OCI-LY1 (cell line): ENCODE data around the gene NAA10.

Experiments used
- H2AFZ ChIP-seq: fragments of 200-600 bp; sonication (generic), shearing (Covaris generic); 2 replicates; pipeline ENCODE4 v1.6.0; 2014; ENCODE audit warnings: antibody characterized with exemption, mild to moderate bottlenecking, low read length
- H3F3A ChIP-seq: fragments of 200-600 bp; sonication (generic), shearing (Covaris generic); 2 replicates; pipeline ENCODE4 v1.6.0; 2014; ENCODE audit warnings: mild to moderate bottlenecking, antibody characterized with exemption, low read length, moderate library complexity; ENCODE audit not compliant: insufficient read depth
- H3K27ac ChIP-seq: fragments of 200-600 bp; sonication (generic); 2 replicates; pipeline ENCODE4 v1.5.1; 2014; ENCODE audit warnings: low read length, mixed run types, mild to moderate bottlenecking, low read depth; ENCODE audit not compliant: poor library complexity, severe bottlenecking
- H3K27me3 ChIP-seq: fragments of 200-600 bp; sonication (generic); 2 replicates; pipeline ENCODE4 v1.6.0; 2014; ENCODE audit warnings: antibody characterized with exemption, mild to moderate bottlenecking, low read length, moderate library complexity; ENCODE audit not compliant: insufficient read depth
- H3K36me3 ChIP-seq: fragments of 200-600 bp; sonication (generic); 2 replicates; pipeline ENCODE4 v1.6.1; 2014; ENCODE audit warnings: mild to moderate bottlenecking, antibody characterized with exemption, low read length, moderate library complexity, mixed read lengths; ENCODE audit not compliant: insufficient read depth
- H3K4me1 ChIP-seq: fragments of 200-600 bp; sonication (generic); 2 replicates; pipeline ENCODE4 v1.5.1; 2014; ENCODE audit warnings: mild to moderate bottlenecking, low read length, moderate library complexity; ENCODE audit not compliant: insufficient read depth, severe bottlenecking
- H3K4me2 ChIP-seq: fragments of 200-600 bp; sonication (generic), shearing (Covaris generic); 2 replicates; pipeline ENCODE4 v1.6.1; 2014; ENCODE audit warnings: low read length
- H3K4me3 ChIP-seq: fragments of 200-600 bp; sonication (generic); 2 replicates; pipeline ENCODE4 v1.5.1; 2014; ENCODE audit warnings: low read length, low read depth, mild to moderate bottlenecking, mixed read lengths; ENCODE audit not compliant: poor library complexity, severe bottlenecking
- H3K79me2 ChIP-seq: fragments of 200-600 bp; shearing (Covaris generic); 2 replicates; pipeline ENCODE4 v1.6.1; 2016; ENCODE audit warnings: mixed run types, low read length, mixed read lengths; ENCODE audit not compliant: insufficient read depth
- H3K9ac ChIP-seq: fragments of 200-600 bp; sonication (generic), shearing (Covaris generic); 2 replicates; pipeline ENCODE4 v1.6.1; 2014; ENCODE audit warnings: mild to moderate bottlenecking, low read length, mixed read lengths
- H3K9me2 ChIP-seq: fragments of 200-600 bp; sonication (generic), shearing (Covaris generic); 2 replicates; pipeline ENCODE4 v1.6.1; 2014; ENCODE audit warnings: low read depth, mild to moderate bottlenecking, low read length, mixed read lengths
- H3K9me3 ChIP-seq: fragments of 200-600 bp; shearing (Covaris generic); 2 replicates; pipeline ENCODE4 v1.6.1; 2014; ENCODE audit warnings: low read length, mixed read lengths
- H4K20me1 ChIP-seq: fragments of 200-600 bp; sonication (generic), shearing (Covaris generic); 2 replicates; pipeline ENCODE4 v1.6.0; 2016; ENCODE audit warnings: mild to moderate bottlenecking, low read length; ENCODE audit not compliant: insufficient read depth
- CTCF ChIP-seq: fragments of 200-600 bp; sonication (generic), shearing (Covaris generic); IDR thresholded peaks from 2 replicates; pipeline ENCODE4 v1.5.1; 2017; ENCODE audit warnings: mild to moderate bottlenecking, antibody characterized with exemption, low read length, moderate library complexity, mixed read lengths
- EZH2 ChIP-seq: fragments of 200-600 bp; sonication (generic), shearing (Covaris generic); IDR thresholded peaks from 2 replicates; pipeline ENCODE4 v1.8.0; 2017; ENCODE audit warnings: borderline replicate concordance, mixed run types, mild to moderate bottlenecking, antibody characterized with exemption, low read length, moderate library complexity, mixed read lengths

The NAA10 gene

GRCh38 chrX:153961292-153961691 lies 26.5 kb upstream of the NAA10 start:
- Histone ChIP-seq H3K36me3 (peaks cover 92% of the 10 kb centered on the region), H3K9me3 (no peaks in the 10 kb centered on the region), H3K27ac (no peak overlapping the region), H3K4me1 (peaks cover 9% of the 10 kb centered on the region), H3K4me2 (no peak overlapping the region), H4K20me1 (no peaks in the 10 kb centered on the region), H3K9ac (no peak overlapping the region), H3K79me2 (peaks cover 17% of the 10 kb centered on the region), H3F3A (no peaks in the 10 kb centered on the region), H3K27me3 (no peaks in the 10 kb centered on the region), H3K9me2 (no peaks in the 10 kb centered on the region), H2AFZ (no peak overlapping the region), H3K4me3 (no peak overlapping the region)
- TF ChIP-seq CTCF (no peak), EZH2 (no peak)

GRCh38 chrX:153960786-153961185 lies 25.9 kb upstream of the NAA10 start:
- Histone ChIP-seq H3F3A (no peaks in the 10 kb centered on the region), H2AFZ (no peak overlapping the region), H3K9ac (no peak overlapping the region), H3K4me3 (no peak overlapping the region), H3K27me3 (no peaks in the 10 kb centered on the region), H4K20me1 (no peaks in the 10 kb centered on the region), H3K36me3 (peaks cover 95% of the 10 kb centered on the region), H3K4me1 (peaks cover 4% of the 10 kb centered on the region), H3K27ac (no peak overlapping the region), H3K4me2 (no peak overlapping the region), H3K9me2 (no peaks in the 10 kb centered on the region), H3K79me2 (peaks cover 12% of the 10 kb centered on the region), H3K9me3 (no peaks in the 10 kb centered on the region)
- TF ChIP-seq CTCF (no peak), EZH2 (no peak)

- Histone ChIP-seq H3K27ac (no peak overlapping the region), H4K20me1 (no peaks in the 10 kb centered on the region), H3K4me3 (no peak overlapping the region), H3K27me3 (no peaks in the 10 kb centered on the region), H3K9me2 (no peaks in the 10 kb centered on the region), H3K79me2 (peaks cover 6% of the 10 kb centered on the region), H3K36me3 (peaks cover 98% of the 10 kb centered on the region), H3K4me2 (no peak overlapping the region), H3K4me1 (no peaks in the 10 kb centered on the region), H3K9ac (no peak overlapping the region), H3F3A (no peaks in the 10 kb centered on the region), H3K9me3 (no peaks in the 10 kb centered on the region), H2AFZ (no peak overlapping the region)
- TF ChIP-seq CTCF (no peak), EZH2 (no peak)
Observed at GRCh38 chrX:153960077-153960476, 25.2 kb upstream of the NAA10 start.
